ENCODE data around the gene TPX2. TPM values are rescaled to one million over a fixed set of nuclear protein-coding genes. Genes with fewer than 3 reads are reported as not detected.

TPX2 gene
- total and polyA plus RNA-seq, 8 donors: 5.1 to 89.9 (median 39.7) TPM

DNA sequence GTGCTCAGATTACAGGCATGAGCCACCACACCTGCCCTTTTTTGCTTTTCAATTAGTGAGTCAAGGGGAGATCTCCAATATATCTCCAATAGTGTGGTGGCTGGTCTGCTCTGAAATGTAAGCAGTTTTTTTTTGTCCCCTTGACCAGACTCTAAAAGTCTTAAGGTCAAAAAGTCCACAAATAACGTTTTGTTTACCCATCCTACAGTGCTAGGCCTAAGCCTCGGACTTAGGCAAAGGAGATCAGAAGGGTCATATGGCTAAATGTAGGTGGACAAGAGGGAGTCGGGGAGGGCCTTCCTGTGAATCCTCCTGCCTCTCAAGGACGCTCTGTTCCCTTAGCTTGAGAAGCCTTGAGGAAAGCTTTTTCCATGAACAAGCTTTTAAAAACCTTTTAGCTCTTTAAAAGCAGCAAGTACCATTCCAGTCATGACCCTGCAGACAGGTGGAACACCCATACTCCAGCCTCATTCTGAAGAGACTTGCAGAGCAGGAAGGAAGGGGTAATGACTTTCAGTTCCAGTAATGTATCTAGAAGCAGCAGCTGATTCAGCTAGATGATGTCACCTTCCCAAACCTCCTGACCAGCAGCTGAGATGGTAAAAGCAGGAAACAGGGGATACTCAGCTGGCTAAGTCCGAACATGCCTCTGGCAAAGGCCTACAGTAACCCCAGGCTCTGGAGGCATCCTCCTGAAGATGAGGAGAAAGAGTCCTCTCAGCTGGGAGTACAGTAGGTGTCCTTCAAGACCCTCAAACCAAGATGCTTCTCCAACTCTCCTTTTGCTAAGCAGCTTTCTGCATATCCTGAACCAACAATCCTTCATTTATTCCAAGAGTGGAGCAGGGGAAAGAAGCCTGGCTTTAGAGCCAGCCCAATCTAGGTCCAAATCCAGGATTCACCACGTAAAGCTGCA, 40.0 kb upstream of the TPX2 start:
- Histone ChIP-seq H3K9me3 (no peaks in the 10 kb centered on the region), H3K4me1 (peaks cover 45 to 93% of the 10 kb centered on the region in 2 donors), H3K36me3 (peaks cover 0 to 20% of the 10 kb centered on the region in 2 donors), H3K4me3 (no peak overlapping the region), H3K27ac (peak overlapping the region; percentile 81 to 84), H3K27me3 (no peaks in the 10 kb centered on the region)
- peak; percentile 88 for ATAC-seq
- intact Hi-C loops (cut with DNase I): no loop called here
- DNase-seq: peak in 2 of 4 donors; percentile 74 to 83
- TF ChIP-seq, protein P1, sequence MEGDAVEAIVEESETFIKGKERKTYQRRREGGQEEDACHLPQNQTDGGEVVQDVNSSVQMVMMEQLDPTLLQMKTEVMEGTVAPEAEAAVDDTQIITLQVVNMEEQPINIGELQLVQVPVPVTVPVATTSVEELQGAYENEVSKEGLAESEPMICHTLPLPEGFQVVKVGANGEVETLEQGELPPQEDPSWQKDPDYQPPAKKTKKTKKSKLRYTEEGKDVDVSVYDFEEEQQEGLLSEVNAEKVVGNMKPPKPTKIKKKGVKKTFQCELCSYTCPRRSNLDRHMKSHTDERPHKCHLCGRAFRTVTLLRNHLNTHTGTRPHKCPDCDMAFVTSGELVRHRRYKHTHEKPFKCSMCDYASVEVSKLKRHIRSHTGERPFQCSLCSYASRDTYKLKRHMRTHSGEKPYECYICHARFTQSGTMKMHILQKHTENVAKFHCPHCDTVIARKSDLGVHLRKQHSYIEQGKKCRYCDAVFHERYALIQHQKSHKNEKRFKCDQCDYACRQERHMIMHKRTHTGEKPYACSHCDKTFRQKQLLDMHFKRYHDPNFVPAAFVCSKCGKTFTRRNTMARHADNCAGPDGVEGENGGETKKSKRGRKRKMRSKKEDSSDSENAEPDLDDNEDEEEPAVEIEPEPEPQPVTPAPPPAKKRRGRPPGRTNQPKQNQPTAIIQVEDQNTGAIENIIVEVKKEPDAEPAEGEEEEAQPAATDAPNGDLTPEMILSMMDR (IDR thresholded peaks at IDR 0.05): no peak

DNA sequence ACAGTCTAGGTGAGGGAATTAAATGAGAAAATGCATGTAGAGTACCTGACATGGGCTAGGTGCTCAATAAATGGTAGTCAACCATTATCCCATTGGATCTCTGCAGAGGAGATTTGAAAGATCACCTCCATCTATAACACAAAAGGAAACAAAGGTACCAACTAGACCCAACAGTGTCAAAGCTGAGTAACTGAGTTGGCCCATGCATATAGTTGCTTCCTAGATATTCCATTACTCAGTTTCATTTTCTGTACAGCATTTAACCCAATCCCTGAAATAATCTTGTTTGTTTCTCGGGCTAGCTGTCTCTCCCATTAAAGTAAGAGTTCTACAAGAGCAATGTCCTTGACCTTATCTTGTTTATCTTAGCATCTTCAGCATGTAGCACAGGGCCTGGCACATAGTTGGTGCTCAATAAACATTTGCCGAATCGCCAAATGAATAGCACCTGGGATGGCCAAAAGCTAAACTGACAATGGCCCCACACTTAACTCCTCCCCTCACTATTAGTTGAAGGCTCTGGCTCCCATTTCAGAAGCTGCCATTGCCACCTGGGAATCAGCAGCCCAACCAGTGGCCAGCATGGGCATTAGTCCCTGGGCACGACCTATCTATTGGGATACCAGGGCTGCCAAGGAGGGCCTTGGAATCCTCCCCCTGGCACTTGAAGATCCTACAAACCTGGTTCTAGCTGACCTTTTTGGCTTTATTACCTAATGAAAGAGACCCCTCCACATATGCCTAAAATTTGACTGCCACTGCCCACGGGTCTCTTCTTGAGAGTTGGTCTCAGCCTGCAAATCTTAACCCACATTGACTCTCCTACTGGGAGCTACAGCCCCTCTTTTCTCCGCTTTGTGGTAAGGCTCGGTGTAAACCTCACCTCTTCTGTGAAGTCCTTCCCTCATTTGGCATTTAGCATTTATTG, 39.0 kb upstream of the TPX2 start:
- Histone ChIP-seq H3K4me1 (peaks cover 45 to 92% of the 10 kb centered on the region in 2 donors), H3K27me3 (no peaks in the 10 kb centered on the region), H3K9me3 (no peaks in the 10 kb centered on the region), H3K36me3 (peaks cover 0 to 19% of the 10 kb centered on the region in 2 donors), H3K27ac (peak overlapping the region; percentile 81 to 84), H3K4me3 (no peak overlapping the region)
- DNase-seq: no peak
- intact Hi-C loops (cut with DNase I): no loop called here
- TF ChIP-seq, protein P1 (IDR thresholded peaks at IDR 0.05): no peak
- no peak for ATAC-seq

DNA sequence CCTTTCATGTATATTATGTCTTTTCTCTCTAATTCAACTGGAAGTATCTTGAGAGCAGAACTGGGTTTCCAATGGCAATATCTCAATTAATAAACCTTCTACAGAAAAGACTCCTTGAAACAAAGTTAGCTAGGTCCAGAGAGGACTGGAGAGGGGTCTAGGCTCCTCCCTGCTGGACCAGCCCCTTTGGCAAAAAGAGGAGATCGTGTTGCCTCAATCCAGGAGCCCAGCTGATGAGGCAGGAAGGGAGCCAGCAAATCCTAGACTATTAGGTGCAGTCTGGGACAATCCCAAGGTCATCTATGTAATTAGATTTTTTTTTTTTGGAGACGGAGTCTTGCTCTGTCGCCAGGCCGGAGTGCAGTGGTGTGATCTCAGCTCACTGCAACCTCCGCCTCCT, 38.3 kb upstream of the TPX2 start:
- Histone ChIP-seq H3K36me3 (peaks cover 0 to 24% of the 10 kb centered on the region in 2 donors), H3K27ac (peak overlapping the region; percentile 81 to 84), H3K9me3 (no peaks in the 10 kb centered on the region), H3K27me3 (no peaks in the 10 kb centered on the region), H3K4me3 (no peak overlapping the region), H3K4me1 (peaks cover 43 to 92% of the 10 kb centered on the region in 2 donors)
- TF ChIP-seq, protein P1 (IDR thresholded peaks at IDR 0.05): no peak
- DNase-seq (no peak), ATAC-seq (no peak)
- intact Hi-C loops (cut with DNase I): no loop called here

DNA sequence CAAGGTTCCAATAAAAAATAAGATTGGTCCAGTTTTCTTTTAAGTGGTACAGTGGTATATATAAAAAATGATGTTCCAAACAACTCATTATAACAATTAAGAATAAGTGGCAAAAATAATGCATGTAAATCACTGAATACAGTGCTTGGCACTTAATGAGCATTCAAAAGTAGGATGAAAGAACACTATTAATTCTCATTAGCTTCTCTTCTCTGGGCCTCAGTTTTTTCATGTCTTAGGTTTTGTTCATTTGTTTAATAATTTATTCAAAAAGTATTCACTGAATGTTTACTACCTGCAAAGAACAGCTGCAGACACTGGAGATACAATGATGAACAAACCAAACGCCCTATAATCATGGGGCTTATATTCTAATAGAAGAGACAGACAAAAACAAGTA, 37.5 kb upstream of the TPX2 start:
- TF ChIP-seq, protein P1 (IDR thresholded peaks at IDR 0.05): no peak
- intact Hi-C loops (cut with DNase I): no loop called here
- Histone ChIP-seq H3K36me3 (peaks cover 0 to 32% of the 10 kb centered on the region in 2 donors), H3K27me3 (no peaks in the 10 kb centered on the region), H3K27ac (peak overlapping the region; percentile 81 to 84), H3K4me1 (peaks cover 44 to 92% of the 10 kb centered on the region in 2 donors), H3K4me3 (no peak overlapping the region), H3K9me3 (no peaks in the 10 kb centered on the region)
- ATAC-seq (no peak), DNase-seq (no peak)

Measured in left lung (tissue), 10 donors.